ENCODE results near the gene ACADVL.
"Not testable (repeated sequence)": the region's sequence is repeated elsewhere in the genome, so short reads cannot be mapped to it uniquely, and the experiment has no call there.

Gene ACADVL

DNA sequence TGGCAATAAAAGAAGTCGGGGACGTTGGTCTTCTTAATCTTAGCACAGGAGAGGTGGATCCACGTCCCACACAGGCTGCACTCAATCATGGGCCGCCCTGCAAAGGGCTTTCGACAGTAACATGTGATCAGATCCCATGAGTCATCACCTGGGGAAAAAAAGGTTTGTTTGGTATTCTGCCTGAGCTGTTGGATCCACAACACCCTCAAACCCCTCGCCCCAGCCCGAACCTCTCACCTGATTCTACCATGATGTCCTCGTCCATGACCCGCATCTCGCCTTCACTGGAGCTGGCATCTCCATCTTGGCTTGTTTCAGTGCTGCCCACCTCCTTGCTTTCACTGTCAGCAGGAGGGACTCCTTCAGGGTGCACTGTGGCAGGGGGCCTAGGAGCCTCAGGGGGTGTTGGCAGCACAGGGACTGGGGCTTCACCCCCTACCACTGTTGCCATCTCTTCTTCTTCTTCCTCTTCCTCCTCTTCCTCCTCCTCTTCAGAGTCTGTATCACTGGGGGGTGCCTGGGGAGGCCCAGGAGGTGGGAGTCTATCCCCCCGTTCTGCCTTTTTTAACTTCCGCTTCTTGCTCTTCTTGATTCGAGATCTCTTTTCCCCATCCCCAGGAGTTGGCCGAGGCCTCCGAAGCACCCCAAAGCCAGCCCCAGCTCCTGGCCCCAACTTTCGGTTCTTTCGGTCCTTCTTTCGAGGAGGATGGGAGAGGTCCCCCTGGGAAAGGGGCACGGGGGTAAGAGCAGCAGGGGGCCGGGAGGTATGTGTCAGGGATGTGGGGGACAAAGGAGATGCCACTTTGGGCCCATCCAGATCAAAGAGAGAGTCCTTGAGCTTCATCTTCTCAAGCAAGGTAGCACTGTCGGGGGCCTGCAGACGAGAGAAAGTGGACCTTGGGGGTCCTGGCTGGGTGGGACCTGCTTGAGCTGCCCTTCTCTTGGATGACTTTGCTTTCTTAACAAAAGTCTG is 16.2 kb downstream of the ACADVL start:
- DNase-seq (ENCODE audit: low spot score): no peak

DNA sequence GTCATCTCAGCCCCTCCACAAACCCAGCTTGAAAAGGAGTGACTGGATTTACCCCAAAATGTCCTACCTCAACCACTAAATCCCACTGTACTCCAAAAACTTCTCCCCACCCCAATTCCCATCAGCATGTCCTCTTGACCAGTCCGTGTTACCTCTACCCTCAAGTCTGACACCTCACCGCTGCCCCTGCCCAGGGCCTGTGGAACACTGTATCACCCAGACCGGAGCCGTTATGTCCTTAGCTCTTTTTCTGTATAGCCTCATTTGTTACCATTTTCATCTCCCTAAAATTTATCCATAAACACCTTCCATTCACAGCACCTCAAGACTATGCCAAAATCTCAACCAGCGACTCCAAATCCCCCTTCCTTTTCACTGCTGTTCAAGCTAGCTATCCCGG is 17.1 kb downstream of the ACADVL start:
- DNase-seq (ENCODE audit: low spot score): no peak

DNA sequence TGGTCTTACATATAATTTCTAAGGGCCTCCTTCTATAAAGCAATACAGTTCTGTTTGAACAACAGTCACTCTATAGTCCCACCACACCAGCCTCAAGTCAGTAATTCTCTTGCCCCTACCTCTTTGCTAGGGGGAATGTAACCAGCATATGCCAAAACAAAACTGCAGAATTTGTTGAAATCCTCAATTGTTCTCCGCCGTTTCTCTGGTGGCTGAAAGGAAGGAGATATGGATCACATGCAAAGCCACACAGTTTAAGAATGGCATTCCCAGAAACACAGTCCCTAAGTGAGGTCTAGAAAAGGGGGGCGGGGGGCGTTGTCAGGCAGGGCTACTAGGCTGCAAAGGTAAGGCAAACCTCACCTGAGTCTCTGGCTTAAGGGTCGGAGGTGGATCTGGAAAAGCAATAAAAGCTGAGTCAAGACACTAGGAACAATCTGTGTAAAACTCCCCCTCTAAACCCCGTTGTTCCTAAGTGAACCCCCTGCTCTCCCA is 17.6 kb downstream of the ACADVL start:
- DNase-seq (ENCODE audit: low spot score): no peak

DNA sequence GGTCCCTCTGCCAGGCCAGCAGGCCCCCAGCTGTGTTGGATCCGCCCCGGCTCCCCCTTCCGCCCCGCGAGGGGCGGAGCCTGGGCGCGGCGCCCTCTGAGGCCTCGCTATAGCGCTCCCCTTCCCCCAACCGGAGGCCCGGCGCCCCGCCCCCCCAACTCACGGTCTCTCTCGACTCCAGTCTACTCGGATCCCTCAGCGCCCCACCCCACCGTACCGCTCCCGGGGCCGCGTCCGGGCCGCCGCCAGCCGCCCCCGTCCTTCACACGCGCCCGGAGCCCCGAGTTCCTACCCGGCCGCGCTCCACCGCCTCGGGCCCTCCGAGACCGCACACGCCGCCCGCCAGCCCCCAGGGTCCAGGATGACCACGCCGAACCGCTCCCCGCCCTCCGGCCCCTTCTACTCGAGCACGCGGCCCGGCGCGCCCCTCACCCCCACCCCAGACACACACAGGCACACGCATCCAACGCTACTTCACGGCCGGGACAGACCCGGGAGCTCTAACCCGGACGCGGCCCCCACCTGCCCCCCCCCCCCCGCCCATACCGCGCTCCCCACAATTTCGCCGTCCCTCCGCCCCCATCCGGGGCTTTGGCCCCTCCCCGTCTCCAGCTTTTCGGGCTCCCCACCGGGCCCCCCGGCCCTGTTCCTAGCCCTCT is 18.2 kb downstream of the ACADVL start:
- no peak for DNase-seq (ENCODE audit: low spot score)

DNA sequence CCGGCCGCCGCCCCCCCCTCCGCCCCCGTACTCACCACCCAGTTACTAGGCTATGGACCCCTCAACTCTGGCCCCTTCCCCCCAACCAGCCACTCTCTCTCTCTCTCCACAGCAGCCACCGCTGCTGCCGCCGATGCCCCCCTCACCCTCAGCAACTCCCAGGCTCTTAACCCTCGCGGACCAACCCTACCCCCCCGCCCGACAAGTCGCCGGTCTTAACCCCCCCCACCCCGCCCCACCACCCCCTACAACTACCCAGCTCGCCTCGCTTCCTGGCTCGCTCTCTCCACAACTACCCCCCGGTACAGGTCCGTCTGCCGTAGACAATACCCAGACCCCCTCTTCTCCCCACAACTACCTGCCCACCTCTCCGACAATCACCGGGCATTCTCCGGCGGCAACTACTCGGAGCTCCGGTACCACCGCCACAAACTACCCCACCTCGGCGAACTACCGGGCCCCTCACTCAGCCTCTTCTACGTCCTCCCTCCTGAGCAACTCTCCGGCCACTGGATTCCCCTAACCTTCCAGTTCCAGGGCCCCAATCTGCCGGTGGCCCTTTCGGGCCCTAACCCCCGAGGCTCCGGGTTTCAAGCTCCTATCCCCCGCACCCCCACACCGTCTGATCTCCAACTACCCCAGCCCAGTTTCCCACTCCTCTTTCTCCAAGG is 18.8 kb downstream of the ACADVL start:
- DNase-seq (ENCODE audit: low spot score): no peak

DNA sequence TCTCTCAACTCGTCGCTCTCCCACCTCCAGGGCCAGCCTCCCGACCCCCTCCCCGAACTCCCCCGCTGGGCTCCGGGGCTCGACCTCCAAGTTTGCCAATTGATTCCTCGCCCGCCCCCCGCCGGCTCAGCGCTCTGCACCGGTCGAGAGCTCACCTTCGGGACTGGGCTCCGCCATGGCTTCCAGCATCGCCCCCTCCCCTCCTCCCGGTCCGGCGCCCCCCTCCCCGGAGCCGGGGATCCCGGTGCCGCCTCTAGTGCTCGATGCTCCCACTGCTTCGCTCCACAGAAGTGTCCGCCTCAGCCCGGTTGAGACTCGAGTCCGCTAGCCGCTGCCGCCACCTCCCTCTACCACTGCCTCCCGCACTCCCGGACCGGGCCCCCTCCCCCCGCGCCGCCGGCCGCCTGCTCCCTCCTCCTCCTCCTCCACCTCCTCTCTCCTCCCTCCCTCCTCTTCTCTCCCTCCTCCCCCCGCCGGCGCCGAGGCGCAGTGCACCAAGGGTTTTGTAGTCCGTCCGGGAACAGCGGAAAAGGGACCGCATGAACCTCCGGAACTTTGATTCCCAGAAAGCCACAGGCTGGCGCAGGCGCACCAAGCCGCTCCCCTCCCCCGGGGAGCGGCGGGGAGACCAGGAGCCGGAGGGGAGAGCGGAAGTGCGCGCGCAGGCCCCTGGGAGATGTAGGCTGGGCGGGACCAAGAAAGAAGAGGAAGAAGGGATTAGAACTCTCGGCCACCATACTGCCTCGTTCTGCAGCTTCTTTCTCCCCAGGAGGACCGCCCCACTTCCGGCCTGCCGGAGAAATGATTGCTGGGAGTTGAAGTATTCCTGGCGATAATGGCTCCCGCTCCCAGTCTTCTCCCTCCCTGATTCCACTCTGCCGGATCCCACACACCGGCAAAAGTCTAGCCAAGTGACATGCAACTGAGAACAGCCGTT is 19.6 kb downstream of the ACADVL start, which contains the start of gene PHF23:
Gene PHF23, minus strand, starts transcription at position 367 of the 937 bp plus-strand sequence. Its CDS starts 178 bp downstream, at position 189.
- DNase-seq (ENCODE audit: low spot score): peak; percentile 99

DNA sequence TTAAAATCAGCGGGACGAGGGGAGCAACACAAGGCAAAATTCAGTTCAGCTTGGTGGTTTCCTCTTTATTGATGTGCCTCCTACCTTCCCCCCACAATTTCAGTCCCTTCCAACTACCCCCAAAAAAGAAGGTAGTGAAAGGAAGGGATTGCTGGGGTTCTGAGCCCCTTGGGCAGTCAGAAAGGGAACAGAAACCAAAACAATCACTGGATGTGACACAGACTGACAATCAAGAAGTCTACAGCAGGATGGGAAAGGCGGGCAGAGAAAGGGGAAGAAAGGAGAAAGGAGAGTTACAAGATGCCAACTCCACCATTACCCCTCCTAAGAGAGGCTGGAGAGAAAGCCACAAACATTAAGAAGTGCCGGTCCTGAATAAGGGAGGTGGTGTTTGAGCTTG is 20.6 kb downstream of the ACADVL start:
- no peak for DNase-seq (ENCODE audit: low spot score)

DNA sequence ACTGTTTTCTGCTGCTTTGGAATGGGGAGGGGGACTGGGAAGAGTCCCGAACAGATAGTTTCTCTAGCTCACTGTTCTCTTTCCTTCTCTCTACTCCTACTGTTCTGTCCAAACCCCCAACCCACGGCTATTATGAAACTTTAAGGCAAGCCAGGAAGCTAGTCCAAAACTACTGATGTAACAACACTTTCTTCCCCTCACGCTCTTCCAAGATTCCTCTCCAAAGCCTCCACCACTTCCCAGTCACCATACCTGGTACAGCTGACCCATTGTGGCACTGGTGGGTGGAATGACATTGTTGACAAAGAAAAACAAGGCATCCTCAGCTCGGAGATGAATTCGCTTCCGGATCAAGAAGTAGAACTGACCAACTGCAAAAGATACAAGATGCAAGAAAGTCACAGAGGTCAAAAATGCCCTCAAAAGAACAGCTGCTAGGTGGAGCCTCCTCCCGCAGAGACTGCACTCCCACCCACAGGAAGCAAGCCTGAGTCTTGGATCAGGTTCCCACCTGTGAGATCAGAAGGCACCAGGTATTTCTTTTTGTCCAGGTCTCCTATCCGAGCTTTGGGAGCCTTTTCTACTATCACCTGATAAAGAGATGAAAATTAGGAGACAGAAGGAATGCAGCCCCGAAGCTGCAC is 21.5 kb downstream of the ACADVL start:
- DNase-seq (ENCODE audit: low spot score): no peak

DNA sequence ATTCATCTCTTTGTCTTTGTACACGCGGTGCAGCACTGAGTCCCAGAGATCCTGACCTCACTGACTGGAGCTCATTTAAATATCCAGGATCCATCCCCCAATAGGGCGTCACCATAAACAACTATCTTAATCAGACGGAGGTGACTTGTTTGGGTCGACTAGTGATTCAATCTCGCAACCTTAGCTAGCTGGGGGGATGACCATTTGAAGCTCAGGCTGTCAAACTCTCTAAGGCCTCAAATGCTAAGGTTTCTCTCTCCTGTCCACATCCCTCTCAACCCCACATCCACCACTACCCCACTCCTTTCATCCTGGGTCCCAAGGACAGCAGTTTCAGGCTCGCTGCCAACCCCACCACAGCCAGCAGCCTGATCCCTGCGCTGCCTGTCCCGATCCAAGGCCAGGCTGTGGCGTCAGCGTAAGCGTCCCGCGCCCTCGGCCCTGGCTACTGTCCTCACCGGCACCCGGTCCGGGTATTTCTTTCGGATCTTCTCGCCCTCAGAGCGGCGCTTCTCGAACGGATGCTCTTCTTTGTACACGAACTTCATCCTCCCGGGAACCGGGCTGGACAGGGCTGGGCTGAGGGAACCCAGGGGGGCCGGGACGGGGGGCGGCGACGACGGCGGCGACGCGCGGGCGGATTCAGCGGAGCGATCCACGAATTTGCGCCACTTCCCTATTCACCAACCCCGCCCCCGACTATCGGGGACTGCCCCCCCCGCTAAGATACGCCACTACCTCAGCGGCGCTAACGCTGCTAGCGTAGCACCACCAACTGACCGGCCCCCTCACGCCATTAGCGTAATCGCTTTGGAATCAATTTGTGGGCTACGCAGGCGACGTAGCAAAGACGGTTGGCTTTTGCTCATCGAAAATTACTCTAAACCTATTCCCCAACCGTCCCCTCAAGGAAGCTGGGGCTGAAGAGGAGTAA is 22.3 kb downstream of the ACADVL start, which contains the start of gene GABARAP:
Gene GABARAP, minus strand, starts transcription at position 667 of the 934 bp plus-strand sequence. Its CDS starts 119 bp downstream, at position 548.
- peak; percentile 98 for DNase-seq (ENCODE audit: low spot score)

DNA sequence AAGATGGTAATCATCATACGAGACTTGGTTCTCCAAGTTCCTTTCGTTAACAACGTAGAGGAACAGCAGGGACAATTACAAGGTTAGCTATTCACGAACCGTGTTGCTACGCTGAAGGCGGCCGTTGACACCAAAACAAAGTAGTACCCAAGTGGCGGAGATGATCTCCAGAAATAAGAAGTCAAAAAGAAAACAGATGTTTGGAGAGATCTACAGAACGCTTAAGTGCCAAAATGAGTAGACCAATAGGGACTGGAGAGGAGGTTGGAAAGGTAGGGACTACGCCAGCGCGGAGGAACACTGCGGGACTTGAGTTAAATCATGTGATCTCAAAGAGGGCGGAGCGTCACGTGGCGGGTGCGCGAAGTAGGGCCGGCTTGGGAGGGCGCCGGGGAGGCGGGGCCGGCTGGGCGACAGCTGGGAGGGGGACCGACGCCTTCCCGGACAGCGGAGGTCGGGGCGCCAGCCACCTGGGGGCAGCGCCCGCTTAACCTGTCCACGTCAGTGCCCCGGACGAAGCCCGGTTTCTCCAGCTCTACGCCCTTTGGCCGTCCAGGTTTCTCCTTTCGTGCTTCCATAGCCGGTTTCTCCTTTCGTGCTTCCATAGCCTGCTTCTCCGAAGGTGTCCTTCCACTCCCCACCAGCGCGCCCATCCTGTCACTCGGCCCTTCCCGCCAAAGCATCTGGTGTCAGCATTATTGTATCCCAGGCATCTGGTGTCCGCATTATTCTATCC is 23.1 kb downstream of the ACADVL start:
- DNase-seq (ENCODE audit: low spot score): peak; percentile 98

DNA sequence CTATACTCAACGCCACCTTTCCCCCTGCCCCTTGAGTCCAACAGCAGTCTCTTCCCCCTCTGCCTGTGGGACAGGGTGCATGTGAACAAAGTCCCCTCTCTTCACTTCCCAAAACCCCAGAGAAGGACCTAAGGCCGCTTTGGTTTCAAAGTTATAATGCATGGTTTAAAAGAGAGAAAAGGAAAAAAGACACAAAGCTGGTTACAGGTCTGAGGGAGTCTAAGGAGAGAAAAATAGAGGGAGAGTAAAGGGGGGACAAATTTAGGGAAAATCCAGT is 23.7 kb downstream of the ACADVL start:
- no peak for DNase-seq (ENCODE audit: low spot score)

DNA sequence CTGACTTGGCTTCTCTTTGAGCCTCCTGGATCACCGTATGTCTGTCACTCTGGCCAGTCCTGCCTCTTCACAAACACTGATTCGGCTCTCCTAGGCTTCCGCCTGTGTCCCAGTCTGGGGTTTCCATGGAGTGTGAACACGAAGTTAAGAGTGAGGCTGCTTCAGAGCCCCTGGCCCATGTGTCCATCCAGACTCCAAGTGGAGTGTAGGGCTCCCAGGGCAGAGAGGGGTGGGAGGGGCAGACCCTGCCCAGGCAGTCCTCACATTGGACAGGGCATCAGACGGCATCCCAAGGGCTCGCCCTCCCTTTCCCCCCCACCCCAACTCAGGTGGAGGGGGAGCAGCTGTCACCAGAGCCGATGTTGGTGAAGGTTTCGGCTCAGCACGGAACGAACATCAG is 24.1 kb downstream of the ACADVL start:
- not testable (repeated sequence) for DNase-seq (ENCODE audit: low spot score)

DNA sequence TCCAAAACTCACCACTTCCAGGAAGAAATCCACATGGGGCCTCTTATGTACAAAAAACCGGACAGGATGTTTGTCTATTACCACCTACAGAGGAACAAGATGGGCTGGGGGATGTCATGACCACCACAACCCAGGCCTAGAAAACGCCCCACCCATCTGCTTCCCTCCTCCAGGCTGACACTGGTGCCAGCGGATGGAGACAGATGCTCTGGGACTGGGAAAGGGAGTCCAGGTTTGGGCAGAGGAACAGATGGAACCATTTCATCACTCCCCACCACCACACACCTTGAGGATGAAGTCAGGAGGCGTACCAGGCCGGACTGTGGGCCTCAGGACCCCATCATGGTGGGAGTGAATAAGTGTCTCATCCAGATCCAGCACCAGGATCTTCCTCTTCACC is 27.0 kb downstream of the ACADVL start:
- no peak for DNase-seq (ENCODE audit: low spot score)

DNA sequence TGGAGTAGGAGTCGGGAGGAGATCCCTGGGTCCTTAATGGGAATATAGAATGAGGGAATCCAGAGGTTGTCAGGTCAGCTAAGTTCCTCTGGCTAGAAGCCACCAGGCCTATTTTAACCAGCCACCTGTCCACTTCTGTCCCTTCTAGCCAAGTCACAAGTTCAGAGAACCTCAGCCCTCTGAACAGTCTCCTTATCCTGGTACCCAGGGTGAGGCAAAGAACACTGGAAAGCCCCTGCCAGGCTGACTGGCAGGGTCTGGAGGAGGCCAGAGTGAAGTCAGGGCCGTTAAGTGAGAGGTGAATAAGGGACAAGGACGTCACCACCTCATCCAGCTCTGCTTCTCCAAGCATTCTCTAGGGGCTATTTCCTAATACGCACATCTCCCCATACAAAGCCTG is 29.1 kb downstream of the ACADVL start:
- DNase-seq (ENCODE audit: low spot score): no peak

DNA sequence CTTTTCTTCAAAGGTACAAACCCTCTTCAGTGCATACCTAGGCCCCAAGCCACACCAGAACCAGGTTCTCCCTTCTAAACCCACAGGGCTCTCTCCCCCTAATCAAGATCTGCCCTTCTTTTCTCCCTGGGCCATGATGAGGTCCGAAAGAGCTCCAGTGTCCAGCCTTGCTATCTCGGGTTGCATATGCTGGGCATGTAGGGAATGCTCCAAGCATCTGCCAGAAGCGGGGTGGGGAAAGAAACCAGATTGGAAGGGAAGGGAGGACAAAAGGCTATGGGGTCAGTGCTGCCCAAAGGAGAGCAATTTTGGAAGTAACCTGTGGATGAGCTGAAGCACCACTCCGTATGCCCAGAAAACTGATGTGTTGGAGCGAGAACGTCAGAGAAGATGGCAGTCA is 29.5 kb downstream of the ACADVL start:
- no peak for DNase-seq (ENCODE audit: low spot score)

DNA sequence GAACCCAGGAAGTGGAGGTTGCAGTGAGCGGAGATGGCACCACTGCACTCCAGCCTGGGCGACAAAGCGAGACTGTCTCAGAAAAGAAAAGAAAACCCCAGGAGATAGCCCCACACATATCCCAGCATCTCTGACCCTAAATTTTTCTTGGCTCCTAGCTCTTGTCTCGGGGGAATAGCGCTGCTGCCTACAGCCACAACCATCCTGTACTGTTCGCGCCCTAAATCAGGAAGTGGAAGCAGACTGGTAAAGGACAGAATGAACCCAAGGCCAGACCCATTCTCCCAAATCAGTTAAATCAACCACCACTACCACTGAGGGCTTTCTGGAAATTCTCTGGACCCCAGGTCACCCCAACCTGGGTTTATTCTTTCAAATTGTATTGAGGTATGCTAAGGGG is 30.1 kb downstream of the ACADVL start:
- no peak for DNase-seq (ENCODE audit: low spot score)

DNA sequence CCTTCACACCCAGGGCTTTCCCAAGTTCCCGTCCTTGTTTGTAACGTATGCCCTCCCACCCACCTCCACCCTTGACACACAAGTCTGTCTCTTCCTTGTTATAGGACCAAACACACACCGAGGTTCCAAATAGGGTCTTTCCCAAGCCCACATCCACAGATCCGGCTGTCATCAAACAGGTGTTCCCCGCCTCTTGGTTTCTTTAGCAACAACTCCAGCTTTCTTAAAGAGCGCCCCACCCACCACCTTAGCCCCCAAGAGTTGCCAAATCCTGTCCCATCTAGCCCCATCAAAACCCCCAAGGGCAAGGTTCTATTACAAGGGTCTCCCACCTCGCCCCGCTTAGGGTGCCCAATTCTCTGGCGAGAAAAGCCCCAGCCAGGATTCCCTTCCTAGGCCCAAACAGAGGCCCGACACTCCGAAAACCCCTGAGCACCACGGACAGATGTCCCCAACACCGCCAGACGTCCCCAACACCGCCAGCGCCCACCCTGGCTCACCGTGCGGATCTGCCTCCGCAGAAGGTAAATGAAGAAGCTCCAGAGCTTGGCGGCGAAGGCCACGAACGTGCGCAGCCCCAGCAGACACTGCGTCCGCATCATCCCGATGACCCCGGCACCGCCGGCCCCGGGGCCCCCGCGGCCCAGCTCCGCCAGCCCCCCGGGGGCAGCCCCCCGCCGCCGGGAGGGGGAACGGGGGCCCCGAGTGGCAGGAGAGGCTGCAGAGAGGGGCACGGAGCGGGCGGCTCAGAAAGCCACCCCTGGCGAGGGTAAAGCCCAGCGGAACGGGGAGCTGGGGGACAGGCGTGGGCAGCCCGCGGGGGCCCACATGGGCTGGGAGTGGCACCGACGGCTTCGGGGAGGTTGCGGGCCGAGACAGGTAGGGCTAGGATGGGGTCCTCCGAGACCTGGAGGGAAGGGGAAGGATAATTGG is 31.2 kb downstream of the ACADVL start:
- DNase-seq (ENCODE audit: low spot score): no peak

DNA sequence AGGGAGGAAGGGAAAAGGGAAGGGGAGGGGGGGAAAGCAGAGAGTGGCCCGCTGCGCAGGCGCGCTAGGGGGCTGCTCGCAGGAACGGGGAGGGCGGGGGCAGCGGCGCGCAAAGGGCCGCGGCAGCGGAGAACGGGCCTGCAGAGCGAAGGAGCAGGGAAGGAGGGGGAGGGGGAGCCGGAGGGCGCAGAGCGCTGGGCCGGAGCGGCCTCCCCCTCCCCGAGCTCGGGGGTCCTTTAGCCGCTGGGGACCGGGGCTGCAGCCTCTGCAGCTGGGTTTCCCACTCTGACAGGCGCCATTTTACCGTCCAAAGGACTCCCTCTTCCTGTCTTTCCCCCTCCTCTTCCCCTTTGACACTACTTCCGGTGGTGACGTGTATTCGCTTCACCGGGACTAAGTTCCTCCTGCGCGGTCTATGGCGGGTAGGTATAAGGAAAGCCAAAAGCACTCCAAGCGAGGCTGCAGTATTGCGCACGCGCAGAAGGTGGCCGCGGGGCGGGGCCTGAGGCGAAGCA is 32.0 kb downstream of the ACADVL start, which contains the start of gene CTDNEP1:
Gene CTDNEP1, minus strand, starts transcription at position 74 of the 515 bp plus-strand sequence. CDS start 438 bp downstream, outside the sequence.
- peak; percentile 94 for DNase-seq (ENCODE audit: low spot score)

Measured in left forelimb (tissue), 1 donor.